Keratinocyte (primary cell): ENCODE results near the gene AK1. TPM values are rescaled to one million over a fixed set of nuclear protein-coding genes. Genes with fewer than 3 reads are reported as not detected.

Experiments
- DNase-seq: peaks from one replicate; pipeline ENCODE4 v3.0.0-alpha.2; 2011; ENCODE audit warnings: low read depth, missing footprints, low spot score
- FAIRE-seq: peaks from 2 replicates; lab custom pipeline; 2011; peaks lifted over from hg19 to GRCh38; lab: Jason Lieb, UNC
- H2AFZ ChIP-seq: 2 replicates; pipeline ENCODE4 v1.6.0; 2012; ENCODE audit warnings: low read length, control low read depth, inconsistent platforms; ENCODE audit not compliant: control insufficient read depth
- H3K27ac ChIP-seq: 2 replicates; pipeline ENCODE4 v1.5.1; 2011; ENCODE audit warnings: low read length; ENCODE audit not compliant: control insufficient read depth, insufficient read depth
- H3K27me3 ChIP-seq: 3 replicates; pipeline ENCODE4 v1.6.0; 2011; ENCODE audit warnings: low read length; ENCODE audit not compliant: control insufficient read depth, insufficient read depth; ENCODE audit errors: extremely low read depth
- H3K36me3 ChIP-seq, 2 experiments: 2 replicates in 1 of 2; 3 replicates in 1 of 2; pipeline ENCODE4 v1.5.1; 2011; ENCODE audit warnings: low read length in 2 of 2, mild to moderate bottlenecking in 1 of 2; ENCODE audit not compliant: control insufficient read depth in 2 of 2, insufficient read depth in 2 of 2; ENCODE audit errors: extremely low read depth in 1 of 2
- H3K4me1 ChIP-seq: 3 replicates; pipeline ENCODE4 v1.5.1; 2011; ENCODE audit warnings: low read length; ENCODE audit not compliant: control insufficient read depth, insufficient read depth; ENCODE audit errors: extremely low read depth
- H3K4me2 ChIP-seq: 3 replicates; pipeline ENCODE4 v1.6.0; 2011; ENCODE audit warnings: low read depth, low read length; ENCODE audit not compliant: control insufficient read depth, insufficient read depth; ENCODE audit errors: extremely low read depth
- H3K4me3 ChIP-seq, 3 experiments: fragments of 200-600 bp in 1 of 3; sonication (generic) in 1 of 3; 2 replicates in 2 of 3; 3 replicates in 1 of 3; pipeline ENCODE4 v1.5.1; 2011 to 2016; ENCODE audit warnings: low read length in 3 of 3, mild to moderate bottlenecking in 3 of 3, control low read depth in 2 of 3, inconsistent platforms in 1 of 3, low read depth in 1 of 3, mixed read lengths in 1 of 3, mixed run types in 1 of 3, moderate library complexity in 1 of 3; ENCODE audit not compliant: control insufficient read depth in 2 of 3, insufficient read depth in 2 of 3; ENCODE audit errors: extremely low read depth in 1 of 3
- H3K79me2 ChIP-seq: 2 replicates; pipeline ENCODE4 v1.6.0; 2012; ENCODE audit warnings: low read length; ENCODE audit not compliant: control insufficient read depth, insufficient read depth
- H3K9ac ChIP-seq: 3 replicates; pipeline ENCODE4 v1.6.0; 2011; ENCODE audit warnings: low read length; ENCODE audit not compliant: control insufficient read depth, insufficient read depth; ENCODE audit errors: extremely low read depth
- H3K9me1 ChIP-seq: 3 replicates; pipeline ENCODE4 v1.6.0; 2011; ENCODE audit warnings: low read length; ENCODE audit not compliant: control insufficient read depth, insufficient read depth; ENCODE audit errors: extremely low read depth
- H3K9me3 ChIP-seq: 2 replicates; pipeline ENCODE4 v1.5.1; 2012; ENCODE audit warnings: low read depth, low read length; ENCODE audit not compliant: control insufficient read depth
- H4K20me1 ChIP-seq: 3 replicates; pipeline ENCODE4 v1.6.0; 2011; ENCODE audit warnings: low read length; ENCODE audit not compliant: control insufficient read depth, insufficient read depth; ENCODE audit errors: extremely low read depth
- EZH2 ChIP-seq: IDR thresholded peaks from one replicate; pipeline ENCODE4 v1.6.1; 2012; ENCODE audit warnings: inconsistent platforms, mild to moderate bottlenecking, low read length, moderate library complexity
- dilution Hi-C: fragments of 300-500 bp; cut with MboI; formaldehyde crosslinking; loops from one replicate; pipeline ENCODE4 v1.7.0; 2020; ENCODE audit warnings: low sequenced_read_pairs; ENCODE audit not compliant: extremely low pct_ligation_motif_present
- polyA plus RNA-seq, 5 experiments: library from polyadenylated mRNA; depleted of rRNA in 3 of 5; stranded (reverse) in 3 of 5; stranded (forward) in 1 of 5; unstranded in 1 of 5; fragments of >200 nt; gene quantifications; 1 replicate in 1 of 5; 2 replicates in 3 of 5; 3 replicates in 1 of 5; pipeline versions ENCODE4 v1.2.1 to v1.2.3, GENCODE V29; 2011 to 2012; ENCODE audit warnings: missing spikeins in 2 of 5, low read depth in 1 of 5, low replicate concordance in 1 of 5
- TF ChIP-seq, protein P1 (sequence below), 3 experiments: IDR thresholded peaks in 1 of 3; conservative IDR thresholded peaks in 1 of 3; optimal IDR thresholded peaks in 1 of 3; 2 replicates in 2 of 3; 3 replicates in 1 of 3; pipeline versions ENCODE3 to v1.5.1; 2011; ENCODE audit warnings: low read length in 3 of 3, mild to moderate bottlenecking in 3 of 3, moderate library complexity in 2 of 3, control low read depth in 1 of 3, inconsistent platforms in 1 of 3; ENCODE audit not compliant: insufficient read depth in 2 of 3; ENCODE audit errors: extremely low read depth in 1 of 3

AK1 gene
- polyA plus RNA-seq, 1 donor (not counting 4 experiments of a cell fraction or from before 2014, with no cell fraction given): 40.2 TPM

- Histone ChIP-seq H4K20me1 (no peaks in the 10 kb centered on the region), H3K79me2 (no peaks in the 10 kb centered on the region), H2AFZ (peak overlapping the region; percentile 64), H3K4me3 (peak overlapping the region in 2 of 3 experiments; percentile 14 to 44), H3K36me3 (no peaks in the 10 kb centered on the region), H3K27me3 (peaks cover 11% of the 10 kb centered on the region), H3K27ac (no peak overlapping the region), H3K9me1 (no peaks in the 10 kb centered on the region), H3K9me3 (no peaks in the 10 kb centered on the region), H3K9ac (no peak overlapping the region), H3K4me2 (peak overlapping the region; percentile 63), H3K4me1 (peaks cover 3% of the 10 kb centered on the region)
- DNase-seq: no peak
- FAIRE-seq: no peak
- dilution Hi-C loops: no loop called here
- TF ChIP-seq, protein P1, sequence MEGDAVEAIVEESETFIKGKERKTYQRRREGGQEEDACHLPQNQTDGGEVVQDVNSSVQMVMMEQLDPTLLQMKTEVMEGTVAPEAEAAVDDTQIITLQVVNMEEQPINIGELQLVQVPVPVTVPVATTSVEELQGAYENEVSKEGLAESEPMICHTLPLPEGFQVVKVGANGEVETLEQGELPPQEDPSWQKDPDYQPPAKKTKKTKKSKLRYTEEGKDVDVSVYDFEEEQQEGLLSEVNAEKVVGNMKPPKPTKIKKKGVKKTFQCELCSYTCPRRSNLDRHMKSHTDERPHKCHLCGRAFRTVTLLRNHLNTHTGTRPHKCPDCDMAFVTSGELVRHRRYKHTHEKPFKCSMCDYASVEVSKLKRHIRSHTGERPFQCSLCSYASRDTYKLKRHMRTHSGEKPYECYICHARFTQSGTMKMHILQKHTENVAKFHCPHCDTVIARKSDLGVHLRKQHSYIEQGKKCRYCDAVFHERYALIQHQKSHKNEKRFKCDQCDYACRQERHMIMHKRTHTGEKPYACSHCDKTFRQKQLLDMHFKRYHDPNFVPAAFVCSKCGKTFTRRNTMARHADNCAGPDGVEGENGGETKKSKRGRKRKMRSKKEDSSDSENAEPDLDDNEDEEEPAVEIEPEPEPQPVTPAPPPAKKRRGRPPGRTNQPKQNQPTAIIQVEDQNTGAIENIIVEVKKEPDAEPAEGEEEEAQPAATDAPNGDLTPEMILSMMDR (optimal IDR thresholded peaks at IDR 0.05 in 1 of 3, IDR thresholded peaks at IDR 0.05 in 1 of 3, conservative IDR thresholded peaks at IDR 0.05 in 1 of 3; ENCODE audit: extremely low read depth in 1 of 3, insufficient read depth in 2 of 3, low read length in 3 of 3): no peak
- TF ChIP-seq EZH2: no peak
Measured at GRCh38 chr9:127828262-127829031, 49.0 kb downstream of the AK1 start.

DNA sequence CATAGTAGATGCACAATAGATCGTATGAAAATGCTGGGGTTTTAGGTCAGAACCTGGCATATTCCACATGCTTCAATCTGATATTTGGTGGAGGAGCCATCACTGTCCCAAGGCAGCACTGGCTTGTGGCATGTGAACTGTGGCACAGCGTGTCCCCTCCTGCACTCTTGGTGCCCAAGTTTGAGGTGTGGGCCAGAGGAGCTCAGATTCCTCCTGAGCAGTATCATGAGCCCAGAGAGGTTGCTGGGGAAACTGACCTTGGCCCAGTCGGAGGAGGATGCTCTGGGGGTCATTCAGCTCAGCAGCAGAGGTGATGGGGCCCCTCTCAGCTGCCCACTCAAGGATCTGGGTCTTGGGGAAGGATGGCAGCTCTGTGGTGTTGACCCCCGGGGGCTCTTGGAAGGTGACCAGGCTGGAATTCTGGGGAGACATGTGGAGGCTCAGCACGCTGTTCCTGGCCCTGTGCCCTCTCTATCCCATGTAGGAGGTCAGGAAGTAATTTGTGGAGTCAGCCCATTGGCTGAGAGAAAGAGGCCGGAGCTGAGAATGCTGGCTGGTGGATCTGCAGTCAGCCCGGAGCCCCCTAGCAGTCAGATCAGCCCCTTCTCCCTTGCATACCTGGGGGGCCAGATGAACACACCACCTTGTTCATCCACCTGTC, 51.1 kb downstream of the AK1 start:
- dilution Hi-C loops: no loop called here
- Histone ChIP-seq H3K9me1 (no peaks in the 10 kb centered on the region), H3K9ac (no peak overlapping the region), H3K79me2 (no peaks in the 10 kb centered on the region), H3K36me3 (no peaks in the 10 kb centered on the region), H3K27ac (no peak overlapping the region), H2AFZ (no peak overlapping the region), H3K27me3 (peaks cover 11% of the 10 kb centered on the region), H3K4me2 (no peak overlapping the region), H3K9me3 (no peaks in the 10 kb centered on the region), H3K4me1 (peaks cover 3% of the 10 kb centered on the region), H4K20me1 (no peaks in the 10 kb centered on the region), H3K4me3 (no peak overlapping the region)
- FAIRE-seq: no peak
- TF ChIP-seq, protein P1 (optimal IDR thresholded peaks at IDR 0.05 in 1 of 3, IDR thresholded peaks at IDR 0.05 in 1 of 3, conservative IDR thresholded peaks at IDR 0.05 in 1 of 3; ENCODE audit: extremely low read depth in 1 of 3, insufficient read depth in 2 of 3, low read length in 3 of 3): no peak
- no peak for TF ChIP-seq EZH2
- DNase-seq: no peak
